Endodermal cell (in vitro differentiated cells): ENCODE data around the gene HAPLN2. TPM values are rescaled to one million over a fixed set of nuclear protein-coding genes. Genes with fewer than 3 reads are reported as not detected.

Experiments used
- DNase-seq: peaks from one replicate; pipeline ENCODE4 v3.0.0-alpha.2; 2017
- H3K27ac ChIP-seq: 2 replicates; pipeline ENCODE4 v1.5.1; 2013; ENCODE audit warnings: mild to moderate bottlenecking, low read depth, low read length, moderate library complexity
- H3K27me3 ChIP-seq: 2 replicates; pipeline ENCODE4 v1.6.1; 2013; ENCODE audit warnings: mild to moderate bottlenecking, low read length, moderate library complexity; ENCODE audit not compliant: insufficient read depth, control insufficient read depth, poor library complexity, severe bottlenecking
- H3K36me3 ChIP-seq: 2 replicates; pipeline ENCODE4 v1.7.0; 2013; ENCODE audit warnings: mild to moderate bottlenecking, low read length, moderate library complexity; ENCODE audit not compliant: control insufficient read depth, insufficient read depth
- H3K4me1 ChIP-seq: one replicate; pipeline ENCODE4 v1.7.0; 2013; ENCODE audit warnings: low read length; ENCODE audit not compliant: control insufficient read depth, insufficient read depth
- H3K4me3 ChIP-seq: 2 replicates; pipeline ENCODE4 v1.5.1; 2013; ENCODE audit warnings: mild to moderate bottlenecking, low read length, moderate library complexity
- H3K9ac ChIP-seq: 2 replicates; pipeline ENCODE4 v1.6.1; 2013; ENCODE audit warnings: mild to moderate bottlenecking, low read length, moderate library complexity; ENCODE audit not compliant: poor library complexity, severe bottlenecking; ENCODE audit errors: extremely low read depth
- H3K9me3 ChIP-seq: 2 replicates; pipeline ENCODE4 v1.6.1; 2013; ENCODE audit warnings: mild to moderate bottlenecking, low read length, moderate library complexity; ENCODE audit not compliant: control insufficient read depth
- H3K27ac Mint-ChIP-seq: 2 replicates; pipeline ENCODE4 v1.8.0; 2020; ENCODE audit warnings: mixed read lengths
- H3K27me3 Mint-ChIP-seq: 2 replicates; pipeline ENCODE4 v1.8.0; 2021; ENCODE audit warnings: mild to moderate bottlenecking, mixed read lengths; ENCODE audit not compliant: insufficient read depth
- H3K36me3 Mint-ChIP-seq: 2 replicates; pipeline ENCODE4 v1.8.0; 2020; ENCODE audit warnings: low read depth, mixed read lengths
- H3K4me1 Mint-ChIP-seq: 2 replicates; pipeline ENCODE4 v1.8.0; 2020; ENCODE audit warnings: mixed read lengths
- H3K4me3 Mint-ChIP-seq: 2 replicates; pipeline ENCODE4 v1.8.0; 2020; ENCODE audit warnings: mild to moderate bottlenecking, moderate library complexity, mixed read lengths
- H3K9me3 Mint-ChIP-seq: 2 replicates; pipeline ENCODE4 v1.8.0; 2020; ENCODE audit warnings: mild to moderate bottlenecking, mixed read lengths
- CTCF ChIP-seq: fragments of 200-600 bp; sonication (generic); conservative IDR thresholded peaks from 2 replicates; pipeline ENCODE4 v1.5.0; 2021; ENCODE audit warnings: antibody characterized with exemption, mild to moderate bottlenecking
- WGBS, 2 experiments: methylation state at CpG; one replicate each; pipeline versions ENCODE4 v1.1.5 to v1.1.7; 2013; ENCODE audit warnings: missing lambda C conversion rate in 2 of 2, mixed read lengths in 1 of 2; ENCODE audit not compliant: insufficient coverage in 1 of 2, insufficient read length in 1 of 2; 5-methylcytosine and 5-hydroxymethylcytosine counted together
- total RNA-seq, 2 donors: library from RNA; stranded (reverse); fragmentation: NEBNext Ultra II Directional in 1 of 2; extraction: Animal tissue kit (Norgen Biotek cat#: 25700) in 1 of 2; gene quantifications; 2 replicates in 1 of 2; 3 replicates in 1 of 2; pipeline ENCODE4 v1.2.1, GENCODE V29; 2021

Gene HAPLN2
- total RNA-seq, 2 donors from 2014 or later: 0.42 to 2.8 TPM

GRCh38 chr1:156667968-156668709 lies 48.9 kb downstream of the HAPLN2 start:
- no peak for TF ChIP-seq CTCF
- H3K9me3 Mint-ChIP-seq: no peaks in the 10 kb centered on the region
- 61 to 64% methylated on average over 2 to 6 of the region's 9 CpGs for WGBS, 2 experiments
- H3K27ac ChIP-seq: peak overlapping the region; percentile 84
- H3K9ac ChIP-seq: no peak overlapping the region
- no peaks in the 10 kb centered on the region for H3K27me3 ChIP-seq
- H3K9me3 ChIP-seq: no peaks in the 10 kb centered on the region
- H3K4me3 ChIP-seq: no peak overlapping the region
- peaks cover 53% of the 10 kb centered on the region for H3K4me1 Mint-ChIP-seq
- H3K27ac Mint-ChIP-seq: peak overlapping the region; percentile 92
- H3K4me1 ChIP-seq: peaks cover 17% of the 10 kb centered on the region
- DNase-seq: peak; percentile 82
- H3K27me3 Mint-ChIP-seq: no peaks in the 10 kb centered on the region
- peaks cover 16% of the 10 kb centered on the region for H3K36me3 ChIP-seq
- peaks cover 21% of the 10 kb centered on the region for H3K36me3 Mint-ChIP-seq
- no peak overlapping the region for H3K4me3 Mint-ChIP-seq

GRCh38 chr1:156668801-156669637 lies 49.8 kb downstream of the HAPLN2 start:
- peaks cover 19% of the 10 kb centered on the region for H3K36me3 ChIP-seq
- H3K4me3 Mint-ChIP-seq: no peak overlapping the region
- H3K4me1 ChIP-seq: peaks cover 17% of the 10 kb centered on the region
- peaks cover 29% of the 10 kb centered on the region for H3K36me3 Mint-ChIP-seq
- H3K27ac ChIP-seq: peak overlapping the region; percentile 84
- H3K9me3 ChIP-seq: no peaks in the 10 kb centered on the region
- no peak overlapping the region for H3K4me3 ChIP-seq
- H3K27me3 Mint-ChIP-seq: no peaks in the 10 kb centered on the region
- no peak overlapping the region for H3K9ac ChIP-seq
- peak overlapping the region; percentile 76 for H3K27ac Mint-ChIP-seq
- TF ChIP-seq CTCF: no peak
- no peaks in the 10 kb centered on the region for H3K9me3 Mint-ChIP-seq
- H3K27me3 ChIP-seq: no peaks in the 10 kb centered on the region
- peak; percentile 88 for DNase-seq
- H3K4me1 Mint-ChIP-seq: peaks cover 53% of the 10 kb centered on the region
- 56 to 66% methylated on average over 7 to 17 of the region's 17 CpGs for WGBS, 2 experiments

- TF ChIP-seq CTCF: no peak
- WGBS, 2 experiments: 68% methylated on average over 5 of the region's 5 CpGs; no CpG with 5 or more reads in 1 of the 2 experiments
- H3K4me1 ChIP-seq: peaks cover 18% of the 10 kb centered on the region
- Mint-ChIP-seq H3K27me3 (no peaks in the 10 kb centered on the region), H3K9me3 (no peaks in the 10 kb centered on the region), H3K4me1 (peaks cover 51% of the 10 kb centered on the region), H3K36me3 (peaks cover 29% of the 10 kb centered on the region), H3K4me3 (no peak overlapping the region), H3K27ac (no peak overlapping the region)
- H3K36me3 ChIP-seq: peaks cover 19% of the 10 kb centered on the region
- H3K27me3 ChIP-seq: no peaks in the 10 kb centered on the region
- peak overlapping the region; percentile 84 for H3K27ac ChIP-seq
- DNase-seq: peak; percentile 66
- no peak overlapping the region for H3K9ac ChIP-seq
- H3K4me3 ChIP-seq: no peak overlapping the region
- H3K9me3 ChIP-seq: no peaks in the 10 kb centered on the region
These were observed 50.6 kb downstream of the HAPLN2 start for GRCh38 chr1:156669794-156670193.
